HepG2 (cell line): ENCODE measurements around the gene ARF4. TPM values are rescaled to one million over a fixed set of nuclear protein-coding genes. Genes with fewer than 3 reads are reported as not detected.

Source experiments
- CCAR2 ChIP-seq: fragments of 200-400 bp; formaldehyde crosslinking; optimal IDR thresholded peaks from 2 replicates; pipeline ENCODE3; 2018; ENCODE audit warnings: low read depth, mild to moderate bottlenecking, low read length, moderate library complexity
- CREB1 ChIP-seq, 2 experiments: fragments of 450-650 bp in 1 of 2; IDR thresholded peaks; 2 replicates each; pipeline ENCODE4 v1.6.1; 2016 to 2017; ENCODE audit warnings: control low read depth in 1 of 2, mild to moderate bottlenecking in 1 of 2, missing compliant biosample characterization in 1 of 2, missing genetic modification characterization in 1 of 2
- EED ChIP-seq: sonication (generic); formaldehyde crosslinking; IDR thresholded peaks from 2 replicates; pipeline ENCODE4 v1.5.0; 2020; ENCODE audit warnings: mild to moderate bottlenecking, missing genetic modification reagents
- FOXM1 ChIP-seq: sonication (generic); formaldehyde crosslinking; IDR thresholded peaks from 2 replicates; pipeline ENCODE4 v1.5.0; 2020; ENCODE audit warnings: missing genetic modification reagents
- IRF2 ChIP-seq: IDR thresholded peaks from 2 replicates; pipeline ENCODE4 v1.6.1; 2018; ENCODE audit warnings: missing genetic modification reagents, missing compliant biosample characterization
- ZNF431 ChIP-seq: sonication (generic); formaldehyde crosslinking; IDR thresholded peaks from 2 replicates; pipeline ENCODE4 v1.9.0; 2022; ENCODE audit warnings: missing genetic modification reagents, low read depth, mild to moderate bottlenecking, borderline replicate concordance
- ZNF674 ChIP-seq: sonication (generic); formaldehyde crosslinking; IDR thresholded peaks from 2 replicates; pipeline ENCODE4 v1.5.0; 2020; ENCODE audit warnings: low read depth, mild to moderate bottlenecking, missing genetic modification reagents
- polyA plus RNA-seq, 8 experiments: library from polyadenylated mRNA; depleted of rRNA in 3 of 8; stranded (reverse) in 7 of 8; unstranded in 1 of 8; fragments of >200 nt; fragmentation: Illumina TruSeq in 4 of 8; extraction: Trizol in 4 of 8; gene quantifications; 2 replicates each; pipeline versions ENCODE4 v1.2.1 to v1.2.3, GENCODE V29; 2011 to 2016; ENCODE audit warnings: low read depth in 4 of 8, missing spikeins in 1 of 8, mixed read lengths in 1 of 8; ENCODE audit not compliant: insufficient read depth in 1 of 8
- total RNA-seq, 5 experiments: library from RNA; depleted of rRNA; stranded (reverse); fragments of >200 nt; fragmentation: Illumina TruSeq; extraction: Trizol; gene quantifications; 2 replicates each; pipeline ENCODE4 v1.2.3, GENCODE V29; 2016; ENCODE audit warnings: low read depth in 1 of 5
- TF ChIP-seq, protein P1 (sequence below): sonication (generic); formaldehyde crosslinking; IDR thresholded peaks from 2 replicates; pipeline ENCODE4 v1.9.0; 2021; ENCODE audit warnings: mild to moderate bottlenecking, missing genetic modification reagents
- TF ChIP-seq, protein P2 (sequence below): sonication (generic); formaldehyde crosslinking; IDR thresholded peaks from 2 replicates; pipeline ENCODE4 v1.4.0; 2020; ENCODE audit warnings: missing genetic modification reagents
- TF ChIP-seq, protein P3 (sequence below): sonication (generic); formaldehyde crosslinking; IDR thresholded peaks from 2 replicates; pipeline ENCODE4 v1.5.0; 2020; ENCODE audit warnings: mild to moderate bottlenecking, low read depth, missing genetic modification reagents, borderline replicate concordance
- TF ChIP-seq, protein P4 (sequence below), 2 experiments: IDR thresholded peaks; 2 replicates each; pipeline ENCODE4 v1.6.1; 2011 to 2012; ENCODE audit warnings: low read length in 2 of 2, borderline replicate concordance in 1 of 2, low read depth in 1 of 2, mild to moderate bottlenecking in 1 of 2, moderate library complexity in 1 of 2

The ARF4 gene
- total and polyA plus RNA-seq, 2 of the 13 experiments (the other 11 are each of a cell fraction or from before 2014, with no cell fraction given), result 184 to 250 TPM

DNA sequence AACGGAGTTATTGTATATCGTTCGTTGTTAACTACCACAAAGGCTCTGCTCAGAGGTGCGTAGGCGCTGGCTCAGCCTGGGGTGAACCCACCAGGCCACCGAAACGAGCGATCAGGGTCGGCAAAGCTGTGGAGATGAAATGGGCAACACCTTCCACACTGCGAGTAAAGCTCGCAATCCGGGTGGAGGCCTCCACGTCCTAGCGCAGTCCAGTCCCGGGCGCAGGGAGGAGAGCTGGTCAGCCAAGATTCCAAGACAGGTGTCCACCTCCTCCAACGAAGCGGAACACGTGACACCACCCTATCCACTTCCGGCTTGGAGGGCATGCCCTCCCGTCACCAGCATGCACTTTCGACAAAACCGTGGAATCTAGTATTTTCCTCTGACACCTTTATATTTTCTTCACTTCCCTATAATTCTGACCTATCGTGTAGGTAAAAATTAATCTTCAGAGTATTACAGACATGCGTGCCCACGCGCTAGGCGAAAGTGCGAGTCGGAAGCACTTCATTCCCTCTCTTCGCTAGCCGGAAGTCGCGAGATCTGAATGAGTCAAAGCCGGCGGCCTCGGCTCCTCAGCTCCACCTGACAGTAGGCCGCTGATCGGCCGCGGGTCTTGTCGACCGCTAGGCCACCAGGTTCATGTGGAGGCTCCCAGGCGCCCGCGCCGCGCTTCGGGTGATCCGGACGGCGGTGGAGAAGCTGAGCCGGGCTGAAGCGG, 41.2 kb downstream of the ARF4 start, which contains the start of gene PDE12 (continued):
- TF ChIP-seq FOXM1 (CRISPR knock-in tag) (no peak), IRF2 (CRISPR knock-in tag) (peak; percentile 72; the same call in 1 of the 2 replicates), CCAR2 (no peak), EED (CRISPR knock-in tag) (no peak), ZNF674 (CRISPR knock-in tag) (0 out of 2 replicates have a peak, but pooled peaks have one; percentile 83), CREB1 (IDR thresholded peaks at IDR 0.05) (peak; percentile 88), CREB1 (CRISPR knock-in tag; IDR thresholded peaks at IDR 0.05) (peak; percentile 92), ZNF431 (CRISPR knock-in tag) (peak; percentile 60; the same call in 1 of the 2 replicates)
- TF ChIP-seq, protein P1, sequence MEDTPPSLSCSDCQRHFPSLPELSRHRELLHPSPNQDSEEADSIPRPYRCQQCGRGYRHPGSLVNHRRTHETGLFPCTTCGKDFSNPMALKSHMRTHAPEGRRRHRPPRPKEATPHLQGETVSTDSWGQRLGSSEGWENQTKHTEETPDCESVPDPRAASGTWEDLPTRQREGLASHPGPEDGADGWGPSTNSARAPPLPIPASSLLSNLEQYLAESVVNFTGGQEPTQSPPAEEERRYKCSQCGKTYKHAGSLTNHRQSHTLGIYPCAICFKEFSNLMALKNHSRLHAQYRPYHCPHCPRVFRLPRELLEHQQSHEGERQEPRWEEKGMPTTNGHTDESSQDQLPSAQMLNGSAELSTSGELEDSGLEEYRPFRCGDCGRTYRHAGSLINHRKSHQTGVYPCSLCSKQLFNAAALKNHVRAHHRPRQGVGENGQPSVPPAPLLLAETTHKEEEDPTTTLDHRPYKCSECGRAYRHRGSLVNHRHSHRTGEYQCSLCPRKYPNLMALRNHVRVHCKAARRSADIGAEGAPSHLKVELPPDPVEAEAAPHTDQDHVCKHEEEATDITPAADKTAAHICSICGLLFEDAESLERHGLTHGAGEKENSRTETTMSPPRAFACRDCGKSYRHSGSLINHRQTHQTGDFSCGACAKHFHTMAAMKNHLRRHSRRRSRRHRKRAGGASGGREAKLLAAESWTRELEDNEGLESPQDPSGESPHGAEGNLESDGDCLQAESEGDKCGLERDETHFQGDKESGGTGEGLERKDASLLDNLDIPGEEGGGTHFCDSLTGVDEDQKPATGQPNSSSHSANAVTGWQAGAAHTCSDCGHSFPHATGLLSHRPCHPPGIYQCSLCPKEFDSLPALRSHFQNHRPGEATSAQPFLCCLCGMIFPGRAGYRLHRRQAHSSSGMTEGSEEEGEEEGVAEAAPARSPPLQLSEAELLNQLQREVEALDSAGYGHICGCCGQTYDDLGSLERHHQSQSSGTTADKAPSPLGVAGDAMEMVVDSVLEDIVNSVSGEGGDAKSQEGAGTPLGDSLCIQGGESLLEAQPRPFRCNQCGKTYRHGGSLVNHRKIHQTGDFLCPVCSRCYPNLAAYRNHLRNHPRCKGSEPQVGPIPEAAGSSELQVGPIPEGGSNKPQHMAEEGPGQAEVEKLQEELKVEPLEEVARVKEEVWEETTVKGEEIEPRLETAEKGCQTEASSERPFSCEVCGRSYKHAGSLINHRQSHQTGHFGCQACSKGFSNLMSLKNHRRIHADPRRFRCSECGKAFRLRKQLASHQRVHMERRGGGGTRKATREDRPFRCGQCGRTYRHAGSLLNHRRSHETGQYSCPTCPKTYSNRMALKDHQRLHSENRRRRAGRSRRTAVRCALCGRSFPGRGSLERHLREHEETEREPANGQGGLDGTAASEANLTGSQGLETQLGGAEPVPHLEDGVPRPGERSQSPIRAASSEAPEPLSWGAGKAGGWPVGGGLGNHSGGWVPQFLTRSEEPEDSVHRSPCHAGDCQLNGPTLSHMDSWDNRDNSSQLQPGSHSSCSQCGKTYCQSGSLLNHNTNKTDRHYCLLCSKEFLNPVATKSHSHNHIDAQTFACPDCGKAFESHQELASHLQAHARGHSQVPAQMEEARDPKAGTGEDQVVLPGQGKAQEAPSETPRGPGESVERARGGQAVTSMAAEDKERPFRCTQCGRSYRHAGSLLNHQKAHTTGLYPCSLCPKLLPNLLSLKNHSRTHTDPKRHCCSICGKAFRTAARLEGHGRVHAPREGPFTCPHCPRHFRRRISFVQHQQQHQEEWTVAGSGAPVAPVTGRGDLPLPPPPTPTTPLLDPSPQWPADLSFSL (CRISPR knock-in tag), result no peak; the same call in 1 of the 2 replicates
- TF ChIP-seq, protein P2, sequence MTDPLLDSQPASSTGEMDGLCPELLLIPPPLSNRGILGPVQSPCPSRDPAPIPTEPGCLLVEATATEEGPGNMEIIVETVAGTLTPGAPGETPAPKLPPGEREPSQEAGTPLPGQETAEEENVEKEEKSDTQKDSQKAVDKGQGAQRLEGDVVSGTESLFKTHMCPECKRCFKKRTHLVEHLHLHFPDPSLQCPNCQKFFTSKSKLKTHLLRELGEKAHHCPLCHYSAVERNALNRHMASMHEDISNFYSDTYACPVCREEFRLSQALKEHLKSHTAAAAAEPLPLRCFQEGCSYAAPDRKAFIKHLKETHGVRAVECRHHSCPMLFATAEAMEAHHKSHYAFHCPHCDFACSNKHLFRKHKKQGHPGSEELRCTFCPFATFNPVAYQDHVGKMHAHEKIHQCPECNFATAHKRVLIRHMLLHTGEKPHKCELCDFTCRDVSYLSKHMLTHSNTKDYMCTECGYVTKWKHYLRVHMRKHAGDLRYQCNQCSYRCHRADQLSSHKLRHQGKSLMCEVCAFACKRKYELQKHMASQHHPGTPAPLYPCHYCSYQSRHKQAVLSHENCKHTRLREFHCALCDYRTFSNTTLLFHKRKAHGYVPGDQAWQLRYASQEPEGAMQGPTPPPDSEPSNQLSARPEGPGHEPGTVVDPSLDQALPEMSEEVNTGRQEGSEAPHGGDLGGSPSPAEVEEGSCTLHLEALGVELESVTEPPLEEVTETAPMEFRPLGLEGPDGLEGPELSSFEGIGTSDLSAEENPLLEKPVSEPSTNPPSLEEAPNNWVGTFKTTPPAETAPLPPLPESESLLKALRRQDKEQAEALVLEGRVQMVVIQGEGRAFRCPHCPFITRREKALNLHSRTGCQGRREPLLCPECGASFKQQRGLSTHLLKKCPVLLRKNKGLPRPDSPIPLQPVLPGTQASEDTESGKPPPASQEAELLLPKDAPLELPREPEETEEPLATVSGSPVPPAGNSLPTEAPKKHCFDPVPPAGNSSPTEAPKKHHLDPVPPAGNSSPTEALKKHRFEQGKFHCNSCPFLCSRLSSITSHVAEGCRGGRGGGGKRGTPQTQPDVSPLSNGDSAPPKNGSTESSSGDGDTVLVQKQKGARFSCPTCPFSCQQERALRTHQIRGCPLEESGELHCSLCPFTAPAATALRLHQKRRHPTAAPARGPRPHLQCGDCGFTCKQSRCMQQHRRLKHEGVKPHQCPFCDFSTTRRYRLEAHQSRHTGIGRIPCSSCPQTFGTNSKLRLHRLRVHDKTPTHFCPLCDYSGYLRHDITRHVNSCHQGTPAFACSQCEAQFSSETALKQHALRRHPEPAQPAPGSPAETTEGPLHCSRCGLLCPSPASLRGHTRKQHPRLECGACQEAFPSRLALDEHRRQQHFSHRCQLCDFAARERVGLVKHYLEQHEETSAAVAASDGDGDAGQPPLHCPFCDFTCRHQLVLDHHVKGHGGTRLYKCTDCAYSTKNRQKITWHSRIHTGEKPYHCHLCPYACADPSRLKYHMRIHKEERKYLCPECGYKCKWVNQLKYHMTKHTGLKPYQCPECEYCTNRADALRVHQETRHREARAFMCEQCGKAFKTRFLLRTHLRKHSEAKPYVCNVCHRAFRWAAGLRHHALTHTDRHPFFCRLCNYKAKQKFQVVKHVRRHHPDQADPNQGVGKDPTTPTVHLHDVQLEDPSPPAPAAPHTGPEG, result no peak; the same call in 1 of the 2 replicates
- TF ChIP-seq, protein P3, sequence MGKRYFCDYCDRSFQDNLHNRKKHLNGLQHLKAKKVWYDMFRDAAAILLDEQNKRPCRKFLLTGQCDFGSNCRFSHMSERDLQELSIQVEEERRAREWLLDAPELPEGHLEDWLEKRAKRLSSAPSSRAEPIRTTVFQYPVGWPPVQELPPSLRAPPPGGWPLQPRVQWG (CRISPR knock-in tag), result no peak
- TF ChIP-seq, protein P4, sequence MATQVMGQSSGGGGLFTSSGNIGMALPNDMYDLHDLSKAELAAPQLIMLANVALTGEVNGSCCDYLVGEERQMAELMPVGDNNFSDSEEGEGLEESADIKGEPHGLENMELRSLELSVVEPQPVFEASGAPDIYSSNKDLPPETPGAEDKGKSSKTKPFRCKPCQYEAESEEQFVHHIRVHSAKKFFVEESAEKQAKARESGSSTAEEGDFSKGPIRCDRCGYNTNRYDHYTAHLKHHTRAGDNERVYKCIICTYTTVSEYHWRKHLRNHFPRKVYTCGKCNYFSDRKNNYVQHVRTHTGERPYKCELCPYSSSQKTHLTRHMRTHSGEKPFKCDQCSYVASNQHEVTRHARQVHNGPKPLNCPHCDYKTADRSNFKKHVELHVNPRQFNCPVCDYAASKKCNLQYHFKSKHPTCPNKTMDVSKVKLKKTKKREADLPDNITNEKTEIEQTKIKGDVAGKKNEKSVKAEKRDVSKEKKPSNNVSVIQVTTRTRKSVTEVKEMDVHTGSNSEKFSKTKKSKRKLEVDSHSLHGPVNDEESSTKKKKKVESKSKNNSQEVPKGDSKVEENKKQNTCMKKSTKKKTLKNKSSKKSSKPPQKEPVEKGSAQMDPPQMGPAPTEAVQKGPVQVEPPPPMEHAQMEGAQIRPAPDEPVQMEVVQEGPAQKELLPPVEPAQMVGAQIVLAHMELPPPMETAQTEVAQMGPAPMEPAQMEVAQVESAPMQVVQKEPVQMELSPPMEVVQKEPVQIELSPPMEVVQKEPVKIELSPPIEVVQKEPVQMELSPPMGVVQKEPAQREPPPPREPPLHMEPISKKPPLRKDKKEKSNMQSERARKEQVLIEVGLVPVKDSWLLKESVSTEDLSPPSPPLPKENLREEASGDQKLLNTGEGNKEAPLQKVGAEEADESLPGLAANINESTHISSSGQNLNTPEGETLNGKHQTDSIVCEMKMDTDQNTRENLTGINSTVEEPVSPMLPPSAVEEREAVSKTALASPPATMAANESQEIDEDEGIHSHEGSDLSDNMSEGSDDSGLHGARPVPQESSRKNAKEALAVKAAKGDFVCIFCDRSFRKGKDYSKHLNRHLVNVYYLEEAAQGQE (IDR thresholded peaks at IDR 0.05; ENCODE audit: borderline replicate concordance in 1 of 2, low read depth in 1 of 2, low read length in 2 of 2), result no peak; a peak in 1 of 4 replicates
